ENCODE data around the gene GMDS.

GMDS gene

GRCh38 chr6:1652842-1653241 lies 592.6 kb downstream of the GMDS start:
- TF ChIP-seq, protein P1, sequence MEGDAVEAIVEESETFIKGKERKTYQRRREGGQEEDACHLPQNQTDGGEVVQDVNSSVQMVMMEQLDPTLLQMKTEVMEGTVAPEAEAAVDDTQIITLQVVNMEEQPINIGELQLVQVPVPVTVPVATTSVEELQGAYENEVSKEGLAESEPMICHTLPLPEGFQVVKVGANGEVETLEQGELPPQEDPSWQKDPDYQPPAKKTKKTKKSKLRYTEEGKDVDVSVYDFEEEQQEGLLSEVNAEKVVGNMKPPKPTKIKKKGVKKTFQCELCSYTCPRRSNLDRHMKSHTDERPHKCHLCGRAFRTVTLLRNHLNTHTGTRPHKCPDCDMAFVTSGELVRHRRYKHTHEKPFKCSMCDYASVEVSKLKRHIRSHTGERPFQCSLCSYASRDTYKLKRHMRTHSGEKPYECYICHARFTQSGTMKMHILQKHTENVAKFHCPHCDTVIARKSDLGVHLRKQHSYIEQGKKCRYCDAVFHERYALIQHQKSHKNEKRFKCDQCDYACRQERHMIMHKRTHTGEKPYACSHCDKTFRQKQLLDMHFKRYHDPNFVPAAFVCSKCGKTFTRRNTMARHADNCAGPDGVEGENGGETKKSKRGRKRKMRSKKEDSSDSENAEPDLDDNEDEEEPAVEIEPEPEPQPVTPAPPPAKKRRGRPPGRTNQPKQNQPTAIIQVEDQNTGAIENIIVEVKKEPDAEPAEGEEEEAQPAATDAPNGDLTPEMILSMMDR (IDR thresholded peaks at IDR 0.05; ENCODE audit: borderline replicate concordance, control extremely low read depth, extremely low read depth, insufficient read depth, missing control alignments) = no peak
- no peak for DNase-seq (ENCODE audit: low spot score)
- in situ Hi-C loops (cut with MboI; ENCODE audit: low sequenced_read_pairs, unreplicated experiment) = no loop called here

DNA sequence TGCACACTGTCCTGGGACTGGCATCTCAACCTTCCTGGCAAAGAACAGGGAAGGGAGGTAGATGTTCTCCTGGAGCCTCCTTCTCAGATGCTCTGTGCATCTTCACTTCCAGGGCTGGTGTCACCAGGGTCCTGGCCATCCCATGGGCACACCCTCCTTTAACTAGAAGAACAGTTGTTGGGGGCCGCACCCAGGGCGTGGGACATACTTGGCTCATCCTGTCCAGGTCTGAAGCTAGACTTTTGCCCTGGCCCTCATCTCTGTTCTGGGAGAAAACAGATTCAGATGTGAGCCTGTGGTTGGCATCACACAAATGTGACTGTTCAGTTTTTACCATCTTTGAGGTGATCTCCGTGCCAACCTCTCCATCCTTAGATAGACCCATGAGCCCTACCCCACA lies 594.0 kb downstream of the GMDS start:
- DNase-seq (ENCODE audit: low spot score) = no peak

GRCh38 chr6:1645466-1646185 lies 599.8 kb downstream of the GMDS start:
- DNase-seq (ENCODE audit: low spot score) = no peak
- TF ChIP-seq, protein P1 (IDR thresholded peaks at IDR 0.05; ENCODE audit: borderline replicate concordance, control extremely low read depth, extremely low read depth, insufficient read depth, missing control alignments) = no peak
- in situ Hi-C loops (cut with MboI; ENCODE audit: low sequenced_read_pairs, unreplicated experiment) = no loop called here

More for the DNA sequence above, 594.0 kb downstream of the GMDS start:
- TF ChIP-seq, protein P1 (IDR thresholded peaks at IDR 0.05; ENCODE audit: borderline replicate concordance, control extremely low read depth, extremely low read depth, insufficient read depth, missing control alignments) = no peak
- in situ Hi-C loops (cut with MboI; ENCODE audit: low sequenced_read_pairs, unreplicated experiment) = no loop called here

DNA sequence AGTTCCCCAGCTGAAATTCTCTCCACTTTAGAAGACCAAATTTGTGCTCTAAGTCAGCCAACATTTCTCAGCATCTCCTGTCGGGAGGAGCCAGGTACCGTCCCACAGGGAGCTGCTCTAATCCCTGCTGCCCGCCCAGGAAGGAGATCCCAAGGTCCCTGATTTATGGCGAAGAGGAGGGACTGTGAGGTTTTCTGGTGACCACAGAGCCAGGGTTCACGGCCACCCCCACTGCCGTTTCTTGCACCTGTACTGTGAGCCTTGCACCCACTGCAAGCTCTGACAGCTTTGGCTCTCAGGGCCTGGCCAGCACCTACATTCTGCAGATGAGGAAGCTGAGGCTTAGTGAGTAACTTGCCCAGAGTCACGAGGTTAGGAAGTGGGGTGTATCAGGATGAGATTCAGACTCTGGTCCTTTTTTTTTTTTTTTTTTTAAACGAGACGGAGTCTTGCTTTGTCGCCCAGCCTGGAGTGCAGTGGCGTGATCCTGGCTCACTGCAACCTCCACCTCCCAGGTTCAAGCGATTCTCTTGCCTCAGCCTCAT lies 600.8 kb downstream of the GMDS start:
- TF ChIP-seq, protein P1 (IDR thresholded peaks at IDR 0.05; ENCODE audit: borderline replicate concordance, control extremely low read depth, extremely low read depth, insufficient read depth, missing control alignments) = no peak
- DNase-seq (ENCODE audit: low spot score) = no peak
- in situ Hi-C loops (cut with MboI; ENCODE audit: low sequenced_read_pairs, unreplicated experiment) = no loop called here

DNA sequence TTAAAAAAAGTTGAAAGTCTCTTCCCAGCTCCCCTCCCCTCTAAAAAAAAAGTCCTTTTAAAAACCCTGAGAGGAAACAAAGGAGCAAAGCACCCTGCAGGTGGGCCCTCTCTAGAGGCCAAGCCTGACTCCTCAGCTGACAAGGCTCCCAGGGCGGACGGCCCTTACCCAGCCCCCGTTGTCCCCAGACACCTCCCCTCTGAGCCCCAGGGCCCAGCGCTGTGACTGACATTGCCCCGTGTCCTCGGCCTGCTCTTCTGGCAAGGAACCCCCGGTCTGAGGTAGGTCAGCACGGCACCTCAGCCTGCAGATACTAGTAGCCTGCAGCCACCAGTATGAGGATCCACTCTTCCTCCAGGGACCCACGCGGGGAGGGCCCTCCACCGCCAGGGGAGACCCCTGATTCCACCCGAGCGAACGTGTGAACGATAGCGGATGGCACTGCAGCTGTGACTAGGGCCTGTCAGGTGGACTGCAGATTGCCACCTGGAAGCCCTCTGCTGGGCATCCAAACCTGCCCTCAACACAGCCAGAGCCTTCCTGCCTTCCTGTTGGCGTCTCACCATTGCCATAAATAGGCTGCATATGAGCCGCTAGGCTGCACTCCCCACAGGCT lies 601.5 kb downstream of the GMDS start:
- TF ChIP-seq, protein P1 (IDR thresholded peaks at IDR 0.05; ENCODE audit: borderline replicate concordance, control extremely low read depth, extremely low read depth, insufficient read depth, missing control alignments) = no peak
- no peak for DNase-seq (ENCODE audit: low spot score)
- in situ Hi-C loops (cut with MboI; ENCODE audit: low sequenced_read_pairs, unreplicated experiment) = no loop called here

DNA sequence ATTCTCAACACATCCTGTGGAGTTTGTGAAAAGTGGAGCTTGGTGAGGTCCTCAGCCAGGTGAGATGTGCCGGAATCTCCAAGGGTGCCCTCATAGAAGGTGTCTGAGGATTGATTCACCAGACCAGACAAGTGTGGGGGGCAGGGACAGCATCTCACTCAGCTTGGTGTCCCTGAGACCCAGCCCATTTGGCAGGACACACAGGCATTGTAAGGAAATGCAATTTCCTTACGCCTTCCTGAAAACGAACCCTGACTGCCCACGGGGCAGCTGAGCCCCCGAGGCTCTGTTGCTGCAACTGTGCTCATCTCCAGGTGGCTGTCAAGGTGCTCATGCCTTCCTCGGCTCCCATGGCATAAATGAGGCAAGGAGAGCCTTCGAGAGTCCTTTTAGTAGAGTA lies 602.3 kb downstream of the GMDS start:
- DNase-seq (ENCODE audit: low spot score) = no peak
- in situ Hi-C loops (cut with MboI; ENCODE audit: low sequenced_read_pairs, unreplicated experiment) = no loop called here

More for the DNA sequence above, 602.3 kb downstream of the GMDS start:
- TF ChIP-seq, protein P1 (IDR thresholded peaks at IDR 0.05; ENCODE audit: borderline replicate concordance, control extremely low read depth, extremely low read depth, insufficient read depth, missing control alignments) = no peak

All from GM13976 (cell line).